HG03108 (cell line): ENCODE results near the gene PRDM2.

Experiments
- ATAC-seq: cut with Tn5 transposase; IDR thresholded peaks from one replicate; pipeline ENCODE4 v1.9.1; 2021; ENCODE audit warnings: moderate library complexity; ENCODE audit not compliant: unreplicated experiment

The PRDM2 gene

DNA sequence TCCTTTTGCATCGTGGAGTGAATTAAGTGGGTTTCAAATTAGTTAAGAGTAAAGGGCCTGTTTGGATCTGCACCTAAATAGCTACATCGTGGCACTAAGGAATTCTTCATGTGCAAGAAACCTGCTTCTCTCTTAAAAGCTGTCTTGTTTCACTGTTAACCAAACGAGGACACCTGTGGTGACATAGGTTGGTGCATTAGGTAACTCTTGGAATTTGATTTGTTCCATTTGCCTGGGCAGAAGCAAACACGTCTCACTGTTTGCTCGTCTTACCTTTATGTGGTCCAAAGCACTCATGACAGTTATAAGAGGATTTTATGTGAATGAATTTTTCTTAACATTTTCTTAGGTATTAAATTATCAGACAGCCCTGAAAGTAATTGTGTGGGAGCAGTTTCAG, 60.9 kb downstream of the PRDM2 start:
- ATAC-seq, result no peak

DNA sequence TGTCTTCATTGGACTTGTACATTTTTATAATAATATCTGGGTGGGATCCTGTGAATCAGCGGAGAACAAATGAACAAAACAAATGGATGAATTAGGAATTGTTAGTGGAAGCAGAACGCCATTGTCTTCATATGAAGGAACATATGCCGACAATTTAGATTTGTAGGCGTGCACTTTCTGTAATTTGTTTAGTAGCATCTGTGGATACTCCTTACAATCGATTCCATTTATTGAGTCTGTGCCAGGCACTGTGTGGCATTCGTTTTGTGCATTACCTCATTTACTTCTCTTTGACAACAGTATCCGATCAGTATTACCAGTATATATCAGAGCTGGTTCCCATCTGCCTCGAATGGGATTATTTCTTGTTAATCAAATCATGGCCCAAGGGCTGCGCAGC, 61.9 kb downstream of the PRDM2 start:
- ATAC-seq, result no peak

DNA sequence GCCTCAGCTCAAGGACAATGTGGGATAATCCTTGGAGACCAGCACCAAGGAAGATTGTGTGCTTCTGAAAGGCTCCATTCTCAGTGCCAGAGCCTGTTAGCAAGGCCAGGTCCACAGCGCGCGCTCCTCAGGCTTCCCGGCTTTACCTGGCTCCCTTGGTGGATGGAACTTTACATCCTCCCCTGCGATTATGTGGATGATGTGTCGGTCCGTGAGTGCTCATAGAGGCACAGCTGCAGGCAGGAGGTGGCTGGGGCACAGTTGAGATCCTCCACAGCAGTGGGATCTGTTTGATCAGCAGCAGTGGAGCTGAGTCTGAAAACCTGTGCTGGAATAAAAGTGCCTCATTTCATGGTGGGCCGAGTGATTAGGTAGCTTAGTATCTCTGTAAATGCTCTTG, 62.7 kb downstream of the PRDM2 start:
- ATAC-seq, result no peak

DNA sequence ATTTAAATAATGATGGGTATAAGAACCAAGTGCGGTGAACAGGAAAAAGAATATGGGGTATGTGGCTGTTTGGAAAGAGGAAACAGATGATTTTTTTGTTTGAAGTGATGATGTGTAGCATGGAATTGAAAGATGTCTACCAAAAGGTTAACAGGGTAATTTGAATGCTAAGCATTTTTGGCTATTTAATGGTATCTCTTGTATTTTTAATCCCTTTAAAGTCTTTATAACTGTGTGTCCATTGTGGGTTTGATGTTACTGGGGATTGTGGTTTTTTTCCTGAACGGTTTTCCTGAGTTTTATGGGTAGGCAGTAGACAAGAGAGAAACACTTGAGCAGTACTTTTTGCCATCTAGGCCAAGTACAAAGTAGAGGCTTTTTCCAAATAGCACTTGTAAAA, 63.2 kb downstream of the PRDM2 start:
- no peak for ATAC-seq

- ATAC-seq, result no peak
These were observed 64.0 kb downstream of the PRDM2 start for GRCh38 chr1:13763991-13764390.

DNA sequence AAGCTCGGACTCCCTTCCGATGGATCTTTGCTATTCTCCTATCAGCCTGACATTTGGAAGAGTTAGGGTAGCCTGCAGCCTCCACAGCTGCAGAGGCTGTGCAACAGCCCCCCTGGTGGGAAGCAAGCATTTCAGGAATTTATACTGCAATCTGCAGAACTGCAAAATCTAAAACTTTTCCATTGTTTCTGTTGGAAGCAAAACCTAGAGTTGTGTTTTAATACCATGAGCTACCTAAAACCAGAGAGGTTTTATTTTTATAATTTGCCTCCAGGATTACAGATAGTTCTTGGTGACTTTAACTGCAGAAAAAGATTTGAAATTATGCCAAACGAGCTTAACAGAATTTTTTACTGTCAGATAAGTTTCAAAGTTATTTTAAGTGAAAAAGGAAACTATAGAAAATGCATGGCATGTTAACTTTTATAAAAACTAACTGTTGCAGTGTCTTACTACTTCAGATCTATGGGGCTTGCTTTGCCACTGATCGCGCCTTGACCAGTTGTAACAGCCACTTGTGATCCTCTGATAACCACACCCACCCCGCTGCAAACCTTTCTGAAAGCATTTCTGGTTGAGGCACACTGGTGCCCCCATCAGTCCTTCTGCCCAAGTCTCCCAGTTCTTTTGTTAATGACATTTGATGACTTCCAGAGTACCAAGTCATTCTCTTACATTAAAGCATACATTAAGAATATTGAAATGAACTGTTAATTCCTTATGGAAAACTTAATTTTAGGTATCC, 64.8 kb downstream of the PRDM2 start:
- ATAC-seq, result no peak

DNA sequence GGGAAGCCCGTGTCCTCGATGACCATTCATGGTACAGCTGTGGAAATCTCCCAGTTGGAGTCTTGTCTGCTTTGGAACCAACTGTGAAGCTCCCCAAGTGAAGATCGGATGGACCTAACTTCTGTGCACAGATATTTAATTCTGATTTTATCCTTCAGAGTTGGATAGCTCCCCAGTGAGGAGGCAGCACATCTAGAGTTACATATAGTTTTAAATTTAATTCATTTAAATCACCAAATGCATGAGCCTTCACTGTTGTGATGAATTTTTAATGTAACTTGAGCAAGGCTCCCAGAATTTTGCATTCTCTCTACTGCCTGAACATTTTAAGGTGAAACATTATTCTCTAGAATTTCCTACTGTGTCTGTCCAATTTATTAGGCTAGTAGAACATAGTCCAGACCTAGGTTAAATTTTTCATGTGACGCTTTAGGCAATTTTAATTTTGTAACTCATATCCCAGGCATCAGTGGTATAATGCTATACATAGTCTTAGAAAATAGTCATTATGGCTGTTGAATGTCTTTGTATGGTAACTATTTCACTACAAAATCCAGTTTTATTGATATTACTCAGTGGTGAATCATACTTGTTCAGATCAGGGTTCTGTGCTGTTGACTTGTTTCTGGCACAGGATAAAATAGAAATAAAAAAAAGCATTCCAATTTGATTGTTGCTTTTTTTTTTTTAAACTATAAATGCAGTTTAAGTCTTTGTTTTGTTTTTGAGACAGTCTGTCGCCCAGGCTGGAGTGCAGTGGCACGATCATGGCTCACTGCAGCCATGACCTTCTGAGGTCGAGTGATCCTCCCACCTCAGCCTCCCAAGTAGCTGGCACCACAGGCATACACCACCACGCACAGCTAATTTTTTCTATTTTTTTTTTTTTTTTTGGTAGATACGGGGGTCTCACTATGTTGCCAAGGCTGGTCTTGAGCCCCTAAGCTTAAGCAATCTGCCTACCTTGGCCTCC, 66.9 kb downstream of the PRDM2 start:
- no peak for ATAC-seq

DNA sequence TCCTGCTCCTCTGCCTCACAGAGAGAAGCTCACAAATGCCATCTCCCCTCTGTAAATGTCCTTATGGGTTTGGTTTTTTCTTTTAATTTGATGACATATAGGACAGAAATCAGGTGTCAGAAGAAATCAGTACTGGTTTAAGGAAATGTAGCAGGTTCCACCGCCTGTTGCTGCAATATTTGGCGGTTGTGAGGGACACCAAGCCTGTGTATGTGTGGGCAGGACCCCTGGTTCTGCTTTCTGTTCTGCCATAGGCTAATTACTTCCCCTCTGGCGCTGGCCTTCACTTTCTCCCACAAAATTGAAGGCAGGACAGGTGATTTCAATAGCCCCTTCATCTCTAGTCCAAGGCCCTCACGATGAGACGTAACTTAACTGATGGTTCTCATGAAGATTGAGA, 69.2 kb downstream of the PRDM2 start:
- ATAC-seq, result no peak

GRCh38 chr1:13769830-13770229, 69.8 kb downstream of the PRDM2 start:
- ATAC-seq, result no peak

- no peak for ATAC-seq
These were observed 70.8 kb downstream of the PRDM2 start for GRCh38 chr1:13770743-13771142.

DNA sequence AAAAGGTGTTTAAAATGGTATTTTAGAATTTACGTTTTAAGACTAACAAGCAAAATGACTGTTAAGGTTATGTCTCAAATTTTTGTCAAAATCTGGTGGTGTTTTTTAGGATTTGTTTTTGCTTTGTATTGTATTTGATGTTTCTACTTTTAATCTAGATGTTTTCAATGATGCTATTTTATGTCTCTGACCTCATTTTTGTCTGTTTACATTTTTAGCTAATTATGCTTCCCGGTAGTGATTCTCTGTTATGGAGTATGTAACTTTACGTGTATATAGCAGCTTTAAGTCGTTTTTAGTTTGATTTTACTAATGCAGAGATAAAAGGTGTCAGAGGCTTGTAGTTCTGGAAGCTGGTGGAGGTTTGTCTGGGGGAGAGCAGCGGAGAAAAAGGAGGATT, 71.8 kb downstream of the PRDM2 start:
- no peak for ATAC-seq

DNA sequence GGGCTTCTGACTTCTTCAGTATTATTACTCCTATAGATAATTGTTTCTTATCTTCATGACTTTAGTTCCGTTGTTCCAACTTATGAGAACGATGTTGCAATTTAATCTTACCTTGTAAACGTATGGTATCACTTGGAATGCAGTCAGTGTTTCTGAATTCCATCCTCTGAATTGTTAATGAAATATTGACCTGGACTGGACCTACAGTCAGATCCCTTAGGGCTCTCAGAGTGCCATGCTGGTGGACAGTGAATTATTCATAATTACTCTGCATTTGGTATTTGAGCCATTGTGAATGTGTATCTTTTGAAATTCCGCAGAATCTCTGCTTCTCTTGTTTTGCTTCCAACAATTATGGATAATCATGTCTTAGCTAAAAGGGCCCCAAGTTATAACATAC, 72.3 kb downstream of the PRDM2 start:
- ATAC-seq, result no peak

DNA sequence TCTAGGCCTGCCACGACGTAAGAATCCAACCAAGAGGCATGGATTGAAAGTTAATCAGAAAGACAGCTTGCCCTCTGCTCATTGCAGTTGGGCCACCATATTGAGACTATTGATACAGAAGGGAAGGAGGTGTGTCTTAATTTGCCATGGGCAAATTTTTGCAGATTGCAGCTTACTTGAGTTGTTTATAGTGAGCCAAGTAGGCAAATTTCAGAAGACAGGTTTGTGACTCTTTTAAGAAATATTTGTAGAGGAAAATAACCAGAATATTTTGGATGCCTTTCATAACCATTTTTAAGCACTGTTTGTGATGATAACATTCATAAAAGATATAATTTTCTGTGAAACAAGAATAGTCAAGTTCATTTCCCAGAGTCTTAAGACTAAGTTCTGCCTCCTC, 74.1 kb downstream of the PRDM2 start:
- ATAC-seq, result no peak

DNA sequence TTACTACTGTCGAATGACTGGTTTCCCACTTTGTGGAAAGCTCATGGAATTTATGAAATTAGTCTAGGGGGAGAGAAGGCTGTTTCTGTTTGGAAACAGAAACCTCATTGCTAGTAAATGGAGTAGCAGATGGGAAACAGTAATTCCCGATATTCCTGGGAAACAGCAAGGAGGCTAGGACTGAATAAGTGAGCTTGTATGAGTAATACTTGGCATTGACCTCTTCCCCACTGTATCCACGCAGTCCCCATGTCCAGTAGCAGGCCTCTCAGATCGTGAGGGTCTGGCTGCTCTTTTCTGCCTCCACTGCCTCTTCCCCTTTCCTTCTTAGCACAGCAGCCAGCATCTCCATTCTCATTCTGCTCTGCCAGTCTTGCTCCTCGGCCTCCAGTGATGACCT, 75.5 kb downstream of the PRDM2 start:
- no peak for ATAC-seq

- ATAC-seq, result no peak
These were observed 75.9 kb downstream of the PRDM2 start for GRCh38 chr1:13775916-13776315.

DNA sequence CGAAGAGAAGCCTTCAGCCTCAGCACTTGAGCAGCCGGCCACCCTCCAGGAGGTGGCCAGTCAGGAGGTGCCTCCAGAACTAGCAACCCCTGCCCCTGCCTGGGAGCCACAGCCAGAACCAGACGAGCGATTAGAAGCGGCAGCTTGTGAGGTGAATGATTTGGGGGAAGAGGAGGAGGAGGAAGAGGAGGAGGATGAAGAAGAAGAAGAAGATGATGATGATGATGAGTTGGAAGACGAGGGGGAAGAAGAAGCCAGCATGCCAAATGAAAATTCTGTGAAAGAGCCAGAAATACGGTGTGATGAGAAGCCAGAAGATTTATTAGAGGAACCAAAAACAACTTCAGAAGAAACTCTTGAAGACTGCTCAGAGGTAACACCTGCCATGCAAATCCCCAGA, 78.4 kb downstream of the PRDM2 start:
- ATAC-seq, result no peak

DNA sequence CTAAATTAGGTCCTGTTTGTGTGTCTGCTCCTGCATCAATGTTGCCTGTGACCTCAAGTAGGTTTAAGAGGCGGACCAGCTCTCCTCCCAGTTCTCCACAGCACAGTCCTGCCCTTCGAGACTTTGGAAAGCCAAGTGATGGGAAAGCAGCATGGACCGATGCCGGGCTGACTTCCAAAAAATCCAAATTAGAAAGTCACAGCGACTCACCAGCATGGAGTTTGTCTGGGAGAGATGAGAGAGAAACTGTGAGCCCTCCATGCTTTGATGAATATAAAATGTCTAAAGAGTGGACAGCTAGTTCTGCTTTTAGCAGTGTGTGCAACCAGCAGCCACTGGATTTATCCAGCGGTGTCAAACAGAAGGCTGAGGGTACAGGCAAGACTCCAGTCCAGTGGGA, 79.9 kb downstream of the PRDM2 start:
- no peak for ATAC-seq

GRCh38 chr1:13780780-13781179, 80.8 kb downstream of the PRDM2 start:
- ATAC-seq, result no peak

DNA sequence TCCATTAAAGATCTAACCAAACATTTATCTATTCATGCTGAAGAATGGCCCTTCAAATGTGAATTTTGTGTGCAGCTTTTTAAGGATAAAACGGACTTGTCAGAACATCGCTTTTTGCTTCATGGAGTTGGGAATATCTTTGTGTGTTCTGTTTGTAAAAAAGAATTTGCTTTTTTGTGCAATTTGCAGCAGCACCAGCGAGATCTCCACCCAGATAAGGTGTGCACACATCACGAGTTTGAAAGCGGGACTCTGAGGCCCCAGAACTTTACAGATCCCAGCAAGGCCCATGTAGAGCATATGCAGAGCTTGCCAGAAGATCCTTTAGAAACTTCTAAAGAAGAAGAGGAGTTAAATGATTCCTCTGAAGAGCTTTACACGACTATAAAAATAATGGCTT, 81.2 kb downstream of the PRDM2 start:
- no peak for ATAC-seq

DNA sequence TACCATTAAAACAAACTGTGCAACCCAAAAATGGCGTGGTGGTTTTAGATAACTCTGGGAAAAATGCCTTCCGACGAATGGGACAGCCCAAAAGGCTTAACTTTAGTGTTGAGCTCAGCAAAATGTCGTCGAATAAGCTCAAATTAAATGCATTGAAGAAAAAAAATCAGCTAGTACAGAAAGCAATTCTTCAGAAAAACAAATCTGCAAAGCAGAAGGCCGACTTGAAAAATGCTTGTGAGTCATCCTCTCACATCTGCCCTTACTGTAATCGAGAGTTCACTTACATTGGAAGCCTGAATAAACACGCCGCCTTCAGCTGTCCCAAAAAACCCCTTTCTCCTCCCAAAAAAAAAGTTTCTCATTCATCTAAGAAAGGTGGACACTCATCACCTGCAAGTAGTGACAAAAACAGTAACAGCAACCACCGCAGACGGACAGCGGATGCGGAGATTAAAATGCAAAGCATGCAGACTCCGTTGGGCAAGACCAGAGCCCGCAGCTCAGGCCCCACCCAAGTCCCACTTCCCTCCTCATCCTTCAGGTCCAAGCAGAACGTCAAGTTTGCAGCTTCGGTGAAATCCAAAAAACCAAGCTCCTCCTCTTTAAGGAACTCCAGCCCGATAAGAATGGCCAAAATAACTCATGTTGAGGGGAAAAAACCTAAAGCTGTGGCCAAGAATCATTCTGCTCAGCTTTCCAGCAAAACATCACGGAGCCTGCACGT, 82.1 kb downstream of the PRDM2 start:
- no peak for ATAC-seq

DNA sequence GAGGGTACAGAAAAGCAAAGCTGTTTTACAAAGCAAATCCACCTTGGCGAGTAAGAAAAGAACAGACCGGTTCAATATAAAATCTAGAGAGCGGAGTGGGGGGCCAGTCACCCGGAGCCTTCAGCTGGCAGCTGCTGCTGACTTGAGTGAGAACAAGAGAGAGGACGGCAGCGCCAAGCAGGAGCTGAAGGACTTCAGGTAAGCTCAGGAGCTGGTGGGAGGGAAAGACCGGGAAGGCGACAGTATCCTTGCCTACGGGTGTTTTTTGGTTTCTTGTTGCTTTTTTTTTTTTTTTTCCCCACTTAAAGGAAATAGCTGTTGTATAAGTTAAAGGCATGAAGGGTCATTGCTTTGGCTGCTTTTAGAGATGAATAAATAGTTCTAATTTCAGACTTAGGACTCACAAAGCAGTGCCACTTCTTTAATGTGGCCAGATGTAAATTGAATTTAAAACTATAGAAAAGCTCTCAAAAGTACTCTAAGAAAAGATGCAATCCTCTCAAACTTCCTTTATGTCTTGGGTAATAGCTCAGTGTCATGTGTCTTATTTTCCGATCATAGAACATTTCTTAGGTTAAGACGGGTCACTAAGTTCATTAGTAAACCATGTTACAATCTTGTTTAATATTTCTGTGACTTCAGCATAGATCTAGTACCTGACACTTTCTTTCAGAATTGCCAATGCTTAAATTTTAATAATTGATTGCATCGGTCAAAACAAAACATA, 82.8 kb downstream of the PRDM2 start:
- ATAC-seq, result no peak
